ENCODE results near the gene CDH4. TPM values are rescaled to one million over a fixed set of nuclear protein-coding genes. Genes with fewer than 3 reads are reported as not detected.

The CDH4 gene
- total and polyA plus RNA-seq, 2 of the 13 experiments (the other 11 are each of a cell fraction or from before 2014, with no cell fraction given), result not detected

DNA sequence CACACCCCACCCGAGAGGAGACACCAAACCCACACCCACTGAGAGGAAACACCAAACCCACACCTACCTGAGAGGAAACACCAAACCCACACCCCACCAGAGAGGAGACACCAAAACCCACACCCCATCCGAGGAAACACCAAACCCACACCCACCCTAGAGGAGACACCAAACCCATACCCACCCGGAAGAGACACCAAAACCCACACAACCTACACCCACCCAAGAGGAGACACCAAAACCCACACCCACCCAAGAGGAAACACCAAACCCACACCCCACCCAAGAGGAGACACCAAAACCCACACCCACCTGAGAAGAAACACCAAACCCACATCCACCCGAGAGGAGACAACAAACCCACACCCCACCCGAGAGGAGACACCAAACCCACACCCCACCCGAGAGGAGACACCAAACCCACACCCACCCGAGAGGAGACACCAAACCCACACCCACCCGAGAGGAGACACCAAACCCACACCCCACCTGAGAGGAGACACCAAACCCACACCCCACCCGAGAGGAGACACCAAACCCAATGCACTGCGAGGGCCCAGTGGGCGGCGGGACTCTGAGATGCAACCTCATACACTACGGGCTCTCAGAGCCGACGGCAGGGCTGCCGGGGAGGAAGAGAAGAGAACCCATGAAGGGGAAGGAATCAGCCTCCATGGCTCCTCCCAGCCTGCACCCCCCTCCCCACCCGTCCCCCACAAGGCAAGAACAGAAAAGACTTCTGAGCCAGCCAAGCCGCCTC lies 730.3 kb downstream of the CDH4 start:
- FAIRE-seq, result no peak
- TF ChIP-seq MAFG (CRISPR knock-in tag; IDR thresholded peaks at IDR 0.05) (no peak), ARID3A (IDR thresholded peaks at IDR 0.05; ENCODE audit: low read depth, low read length) (no peak), ZBTB46 (CRISPR knock-in tag; IDR thresholded peaks at IDR 0.05; ENCODE audit: borderline replicate concordance) (no peak), ARID5B (CRISPR knock-in tag; IDR thresholded peaks at IDR 0.05) (no peak), ZNF746 (CRISPR knock-in tag; IDR thresholded peaks at IDR 0.05) (no peak), CCDC6 (CRISPR knock-in tag; IDR thresholded peaks at IDR 0.05) (no peak), ZNF644 (CRISPR knock-in tag; IDR thresholded peaks at IDR 0.05; ENCODE audit: low read depth) (no peak), TBX2 (CRISPR knock-in tag; IDR thresholded peaks at IDR 0.05; ENCODE audit: borderline replicate concordance) (no peak), KDM6A (CRISPR knock-in tag; IDR thresholded peaks at IDR 0.05; ENCODE audit: low read depth) (no peak), ATF7 (IDR thresholded peaks at IDR 0.05) (no peak), ATF7 (CRISPR knock-in tag; IDR thresholded peaks at IDR 0.05) (no peak), SP5 (CRISPR knock-in tag; IDR thresholded peaks at IDR 0.05; ENCODE audit: borderline replicate concordance, low read depth) (no peak)
- TF ChIP-seq, protein P1, sequence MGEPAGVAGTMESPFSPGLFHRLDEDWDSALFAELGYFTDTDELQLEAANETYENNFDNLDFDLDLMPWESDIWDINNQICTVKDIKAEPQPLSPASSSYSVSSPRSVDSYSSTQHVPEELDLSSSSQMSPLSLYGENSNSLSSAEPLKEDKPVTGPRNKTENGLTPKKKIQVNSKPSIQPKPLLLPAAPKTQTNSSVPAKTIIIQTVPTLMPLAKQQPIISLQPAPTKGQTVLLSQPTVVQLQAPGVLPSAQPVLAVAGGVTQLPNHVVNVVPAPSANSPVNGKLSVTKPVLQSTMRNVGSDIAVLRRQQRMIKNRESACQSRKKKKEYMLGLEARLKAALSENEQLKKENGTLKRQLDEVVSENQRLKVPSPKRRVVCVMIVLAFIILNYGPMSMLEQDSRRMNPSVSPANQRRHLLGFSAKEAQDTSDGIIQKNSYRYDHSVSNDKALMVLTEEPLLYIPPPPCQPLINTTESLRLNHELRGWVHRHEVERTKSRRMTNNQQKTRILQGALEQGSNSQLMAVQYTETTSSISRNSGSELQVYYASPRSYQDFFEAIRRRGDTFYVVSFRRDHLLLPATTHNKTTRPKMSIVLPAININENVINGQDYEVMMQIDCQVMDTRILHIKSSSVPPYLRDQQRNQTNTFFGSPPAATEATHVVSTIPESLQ (CRISPR knock-in tag; conservative IDR thresholded peaks at IDR 0.05), result no peak
- H3K36me3 ChIP-seq (replicated peaks in 1 of 2; ENCODE audit: control insufficient read depth in 1 of 2, insufficient read depth in 2 of 2, low read length in 2 of 2), result peaks cover 12 to 46% of the 10 kb centered on the region in 2 experiments
- H3K27me3 ChIP-seq (ENCODE audit: control insufficient read depth in 1 of 2, insufficient read depth in 2 of 2, low read length in 2 of 2), result no peaks in the 10 kb centered on the region
- 0 out of 2 replicates have a peak, but pooled peaks cover 6% of the 10 kb centered on the region for H3K4me1 ChIP-seq (ENCODE audit: insufficient read depth, low read length)
- no peak overlapping the region for H3K4me2 ChIP-seq (ENCODE audit: low read depth, low read length)
- no peak; the same call in 2 of the 3 replicates for ATAC-seq
- intact Hi-C loops (cut with micrococcal nuclease; ENCODE audit: unreplicated experiment) (no loop called here), in situ Hi-C loops (cut with HindIII; ENCODE audit: extremely low pct_ligation_motif_present, low pct_unique_long_range_greater_than_20kb) (no loop called here)
- no peak overlapping the region for H3K9ac ChIP-seq (ENCODE audit: insufficient read depth, low read depth, low read length)
- no TSS peak for BruUV-seq (replicated peaks)
- 91% methylated on average over 17 of the region's 18 CpGs for WGBS (ENCODE audit: low lambda C conversion rate)
- no peak for DNase-seq (ENCODE audit: low spot score)
- H3K9me3 ChIP-seq (ENCODE audit: low read length), result no peaks in the 10 kb centered on the region
- H4K20me1 ChIP-seq (ENCODE audit: insufficient read depth, low read length), result peaks cover 20% of the 10 kb centered on the region; the same call in 1 of the 2 replicates
- no peak overlapping the region for H2AFZ ChIP-seq (ENCODE audit: low read length)
- CTCF ChIA-PET (ENCODE audit: low intra/inter-chr PET ratio, low total read pairs), result no interaction called here
- no peak overlapping the region for H3K4me3 ChIP-seq (replicated peaks in 1 of 3; ENCODE audit: insufficient read depth in 1 of 3, low read depth in 2 of 3, low read length in 3 of 3)
- H3K27ac ChIP-seq (ENCODE audit: extremely low read length, insufficient read depth, low read length), result no peak overlapping the region
- no peaks in the 10 kb centered on the region for H3K79me2 ChIP-seq (ENCODE audit: insufficient read depth, low read length)
- POLR2A ChIA-PET, result no interaction called here

All from HepG2 (cell line).